Muscle of back (tissue), 11 donors: Measurements from ENCODE around the gene MYOF. TPM values are rescaled to one million over a fixed set of nuclear protein-coding genes. Genes with fewer than 3 reads are reported as not detected.
"Not testable (repeated sequence)": the region's sequence is repeated elsewhere in the genome, so short reads cannot be mapped to it uniquely, and the experiment has no call there.

Experiments used
- DNase-seq, 3 donors: peaks; one replicate each; pipeline versions ENCODE4 v3.0.0 to v3.0.0-alpha.2; 2013
- polyA plus RNA-seq, 10 donors: library from polyadenylated mRNA; unstranded; fragments of 120-200 nt; gene quantifications; one replicate each; pipeline ENCODE4 v1.2.1, GENCODE V29; 2013; ENCODE audit not compliant: insufficient read length in 10 of 10

The MYOF gene
- polyA plus RNA-seq, 10 donors: 41.5 to 94.2 (median 59.9) TPM

DNA sequence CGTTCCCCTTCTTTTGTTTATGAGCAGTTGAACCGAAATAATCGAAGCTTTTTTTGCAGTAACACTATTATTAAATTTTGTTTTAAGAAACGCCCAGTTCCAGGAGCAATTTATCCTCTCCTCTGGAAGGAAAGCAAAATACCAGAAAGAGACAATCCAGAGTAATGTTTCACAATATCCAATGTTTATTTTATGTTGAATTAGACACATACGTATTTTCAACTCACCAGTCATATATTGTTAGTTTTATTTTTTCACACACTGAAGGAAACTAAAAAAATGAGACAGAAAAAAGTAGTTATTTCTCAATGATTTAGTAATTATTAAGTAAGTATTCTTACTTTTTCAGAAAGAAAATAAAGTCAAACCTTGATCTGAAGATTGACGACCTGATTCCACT, 85.1 kb downstream of the MYOF start:
- DNase-seq: no peak

DNA sequence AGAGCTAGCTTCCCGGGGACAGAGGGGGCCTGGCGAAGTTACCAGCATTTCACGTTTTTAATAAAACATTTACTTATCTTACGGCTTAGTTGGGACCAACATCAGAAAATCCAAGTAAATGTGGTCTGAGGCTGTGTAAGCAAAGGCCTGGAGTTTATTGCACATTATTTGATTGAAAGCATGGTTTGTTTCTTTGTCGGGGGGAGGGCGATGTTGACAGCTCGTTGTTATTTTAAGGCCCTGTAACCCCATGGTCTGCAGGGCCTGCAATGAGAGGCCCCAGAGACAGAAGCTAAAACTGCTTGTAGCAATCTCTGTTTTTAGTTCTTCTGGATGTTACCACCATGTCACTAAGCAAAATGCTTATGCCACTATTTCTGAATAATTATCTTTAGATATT, 88.9 kb downstream of the MYOF start:
- no peak for DNase-seq

DNA sequence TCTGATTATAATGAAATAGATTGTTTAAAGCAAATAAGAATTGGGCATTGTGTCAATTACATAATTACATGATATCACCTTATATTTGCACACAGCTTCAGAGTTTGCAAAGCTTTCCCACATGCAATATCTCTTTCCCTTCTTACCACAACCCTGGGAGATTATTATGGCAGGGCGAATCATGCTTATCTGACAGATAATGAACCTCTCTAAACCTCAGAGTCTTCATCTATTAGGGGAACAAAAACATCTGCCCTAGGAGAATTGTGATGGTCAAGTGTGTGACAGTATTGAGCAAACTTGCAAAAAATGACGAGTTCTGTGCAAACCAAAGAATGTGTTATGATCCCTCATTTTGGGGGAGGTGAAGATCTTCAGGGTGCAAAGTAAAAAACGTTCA, 90.0 kb downstream of the MYOF start:
- DNase-seq: no peak

DNA sequence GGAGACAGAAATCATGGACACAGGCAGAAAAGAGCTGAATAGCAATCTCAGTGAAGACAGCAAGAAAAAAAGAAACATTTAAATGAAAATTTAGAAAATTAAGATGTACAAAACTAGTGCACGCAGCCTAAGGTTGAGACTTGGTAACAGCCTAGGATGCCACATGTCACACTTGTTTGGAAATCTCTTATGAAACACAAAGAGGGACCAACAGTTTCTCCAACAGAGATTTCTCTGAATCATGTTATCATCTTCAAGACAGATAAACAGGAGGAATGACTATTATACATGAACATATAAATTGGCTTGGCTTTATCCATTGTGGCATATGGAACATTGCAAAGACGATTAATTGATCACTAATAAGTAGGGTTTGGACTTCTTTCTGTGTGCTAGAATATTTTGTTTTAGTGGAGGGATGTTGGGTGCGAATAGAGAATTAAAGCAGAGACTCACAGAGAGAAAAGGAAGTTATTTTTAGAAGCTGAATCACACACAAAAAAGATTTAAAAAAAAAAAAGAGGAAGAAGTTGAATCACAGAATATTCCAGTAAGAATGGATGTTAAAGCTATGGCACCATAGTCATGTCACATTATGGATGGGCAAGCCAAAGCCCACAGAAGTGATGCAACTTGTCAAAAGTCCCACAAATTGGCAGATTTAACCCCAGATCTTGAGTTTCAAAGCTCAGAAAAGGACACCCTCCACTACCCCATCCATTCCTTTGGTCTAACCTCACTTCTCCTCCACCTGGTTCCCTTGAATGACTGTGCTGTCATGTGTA, 91.6 kb downstream of the MYOF start:
- DNase-seq: no peak

DNA sequence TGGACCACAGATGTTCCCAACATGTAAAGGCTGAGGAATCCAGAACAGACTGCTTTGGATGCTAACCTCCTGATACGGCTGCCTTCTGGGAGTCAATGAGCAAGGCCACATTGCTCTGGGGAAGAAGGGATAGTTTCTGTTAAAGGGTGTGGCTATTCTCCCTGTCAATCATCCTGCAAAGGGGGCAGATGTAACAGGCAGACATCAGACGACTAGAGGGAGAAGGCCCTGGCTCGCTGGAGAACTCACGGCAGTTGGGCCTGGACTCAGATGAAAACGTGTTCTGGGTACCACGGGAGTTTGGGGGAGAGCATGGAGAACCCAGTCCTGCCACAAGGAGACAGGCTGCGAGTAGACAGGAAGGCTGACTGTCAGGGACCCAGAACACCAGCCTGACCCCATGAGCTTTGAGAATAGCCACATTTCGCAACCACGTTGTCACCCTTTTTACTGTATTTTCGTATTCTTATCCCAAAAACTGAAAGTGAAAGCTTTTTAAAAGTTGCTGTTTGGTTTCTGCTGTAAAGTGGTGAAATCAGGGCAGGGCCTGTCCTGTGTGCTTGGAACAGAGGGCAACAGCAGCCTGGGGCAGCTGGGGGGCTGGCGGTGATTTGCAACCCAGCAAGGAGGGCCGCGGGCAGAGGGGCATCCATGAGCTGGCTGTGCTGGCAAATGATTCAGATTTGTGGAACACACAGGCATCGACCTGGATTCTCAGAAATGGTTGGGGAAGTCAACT, 95.3 kb downstream of the MYOF start:
- DNase-seq: no peak

DNA sequence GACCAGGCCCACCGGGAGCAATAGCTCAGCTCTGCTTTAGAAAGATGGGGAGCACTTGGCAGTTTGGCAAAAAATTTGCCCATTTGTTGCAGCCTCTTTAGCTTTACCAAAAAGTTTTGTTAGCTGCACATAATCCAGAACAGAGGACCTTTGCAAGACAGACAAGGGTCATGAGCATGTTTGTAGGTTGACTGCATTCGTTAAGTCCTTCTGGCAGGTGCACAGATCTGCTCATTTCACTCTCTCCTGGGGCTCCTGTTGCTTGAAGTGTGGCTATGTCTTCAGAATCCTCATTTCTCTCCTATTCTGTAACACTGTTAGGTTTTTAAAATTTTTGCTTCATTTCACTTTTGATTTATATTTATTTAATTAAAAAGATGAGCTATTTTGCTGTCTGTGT, 96.8 kb downstream of the MYOF start:
- no peak for DNase-seq

DNA sequence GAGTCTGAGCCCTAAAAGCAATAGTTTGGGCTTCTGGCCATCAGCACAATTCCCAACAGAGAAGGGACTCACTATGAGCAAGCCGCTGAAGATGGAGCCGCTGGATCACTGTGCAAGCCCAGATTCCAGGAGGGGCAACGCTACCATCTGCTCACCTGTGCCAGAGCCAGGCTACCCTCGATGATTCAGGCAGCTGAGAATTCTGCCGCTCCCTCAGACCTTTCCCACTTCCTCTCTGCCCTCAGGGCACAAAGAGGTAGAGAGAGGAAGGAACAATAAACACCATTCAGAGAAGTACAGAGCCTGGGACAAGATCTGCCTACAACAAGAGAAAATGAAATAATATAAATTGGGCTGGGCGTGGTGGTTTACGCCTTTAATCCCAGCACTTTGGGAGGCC, 98.1 kb downstream of the MYOF start:
- no peak for DNase-seq

DNA sequence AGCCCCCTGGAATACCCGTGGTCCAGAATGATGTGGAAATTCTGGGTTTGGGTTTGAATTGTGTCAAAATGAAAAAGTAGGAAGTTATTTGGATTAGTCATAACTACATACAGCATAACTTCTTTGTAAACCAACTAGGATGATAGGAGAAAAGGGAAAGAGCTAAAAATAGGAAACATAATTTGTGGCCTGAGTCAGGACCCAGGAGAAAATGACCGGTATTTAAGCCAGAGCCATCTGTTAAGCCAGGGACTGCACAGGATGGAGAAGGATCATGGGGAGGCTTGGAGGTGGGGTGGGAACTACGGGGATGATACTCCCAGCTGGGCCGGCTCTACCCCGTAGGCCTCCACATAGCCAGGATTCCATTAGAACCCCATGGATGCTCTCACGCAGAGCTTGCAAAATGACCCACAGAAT, 98.6 kb downstream of the MYOF start:
- DNase-seq: peak; percentile 27 to 87 (median 65)

DNA sequence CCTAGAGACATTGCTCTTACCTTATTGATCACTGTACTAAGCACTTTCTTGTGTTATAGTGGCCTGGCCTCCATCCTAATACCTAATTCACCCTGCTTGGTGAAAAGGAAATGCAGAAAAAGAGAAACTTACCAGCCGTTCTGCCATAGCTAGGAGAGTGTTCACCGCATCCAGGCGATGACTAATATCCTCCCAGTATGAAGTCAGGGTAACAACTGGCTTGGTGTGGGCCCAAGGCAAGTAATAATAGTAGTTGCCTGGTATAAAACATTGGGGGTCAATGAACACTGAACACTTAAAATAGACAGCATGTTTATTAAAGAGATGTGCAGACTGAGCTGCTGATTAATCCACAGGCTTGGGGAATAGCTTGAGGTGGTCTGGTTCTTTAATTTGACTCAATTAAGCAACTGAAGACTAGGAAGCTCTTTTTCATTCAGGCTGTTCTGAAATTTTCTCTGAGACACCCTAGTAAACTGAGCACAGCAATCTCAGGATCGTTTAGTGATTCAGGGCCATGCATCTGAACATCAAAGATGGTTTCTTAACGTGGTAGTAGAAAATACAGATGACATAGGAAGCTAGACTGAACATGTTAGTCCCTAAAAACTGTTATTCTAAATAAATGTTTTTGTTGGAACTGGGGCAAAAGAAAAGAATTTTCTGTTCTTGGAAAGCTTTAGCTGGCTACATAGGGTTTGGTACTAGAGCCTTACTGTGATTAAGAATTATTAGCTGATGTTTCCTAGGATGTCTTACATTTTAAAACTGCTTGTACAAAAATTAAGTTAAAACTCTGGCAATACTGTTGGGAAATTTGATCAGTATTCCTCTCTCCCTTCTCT, 102.2 kb downstream of the MYOF start:
- DNase-seq: no peak

DNA sequence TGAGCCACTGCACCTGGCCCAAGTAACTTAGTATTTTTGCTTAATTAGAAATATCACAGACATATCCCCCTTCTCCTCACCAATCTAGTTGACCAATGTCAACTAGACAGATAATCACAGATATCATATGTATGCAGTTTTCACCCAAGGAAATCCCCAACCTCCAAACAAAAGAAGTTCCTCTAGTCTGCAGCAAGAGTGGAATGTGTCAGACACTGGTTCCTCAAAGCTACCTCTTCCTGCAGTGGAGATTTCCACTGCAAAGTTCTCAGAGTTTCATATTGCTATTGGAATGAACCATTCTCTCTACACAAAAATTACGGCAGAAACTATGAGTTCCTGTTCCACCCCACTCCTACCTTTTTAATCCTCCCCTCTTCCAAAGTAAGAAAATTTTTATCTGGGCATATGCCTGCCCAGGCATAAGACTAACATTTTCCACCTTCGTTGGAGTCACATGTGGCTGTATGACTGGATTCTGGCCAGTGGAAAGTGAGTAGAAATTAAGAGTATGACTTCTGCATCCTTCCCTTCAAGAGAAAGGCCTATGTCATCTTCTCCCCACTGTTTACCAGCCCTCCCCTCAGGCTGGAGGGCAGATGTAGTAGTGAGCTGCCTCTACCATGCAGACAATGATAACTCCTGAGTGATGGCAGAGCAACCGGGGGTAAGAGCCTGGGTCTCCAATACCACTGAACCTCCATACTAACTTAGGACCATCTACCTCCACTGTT, 103.0 kb downstream of the MYOF start:
- DNase-seq: no peak

DNA sequence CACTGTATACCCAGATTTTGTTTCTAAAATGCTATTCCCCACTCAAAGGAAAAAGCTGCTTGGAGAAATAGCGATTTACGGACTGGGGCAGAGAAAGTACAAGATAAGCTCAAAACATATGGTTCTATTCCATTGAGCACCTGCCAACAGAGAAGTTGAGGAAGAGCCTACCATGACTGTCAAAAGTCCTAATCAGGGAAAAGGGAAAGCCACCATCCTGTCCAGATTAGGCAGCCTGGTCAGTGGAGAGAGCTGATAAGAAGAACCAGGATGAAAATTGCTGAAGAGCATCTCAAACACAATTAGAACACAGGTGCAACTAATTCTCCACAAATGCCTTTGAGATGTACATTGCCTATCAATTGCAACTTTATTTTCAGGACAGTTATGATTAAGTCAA, 104.1 kb downstream of the MYOF start:
- DNase-seq: no peak

DNA sequence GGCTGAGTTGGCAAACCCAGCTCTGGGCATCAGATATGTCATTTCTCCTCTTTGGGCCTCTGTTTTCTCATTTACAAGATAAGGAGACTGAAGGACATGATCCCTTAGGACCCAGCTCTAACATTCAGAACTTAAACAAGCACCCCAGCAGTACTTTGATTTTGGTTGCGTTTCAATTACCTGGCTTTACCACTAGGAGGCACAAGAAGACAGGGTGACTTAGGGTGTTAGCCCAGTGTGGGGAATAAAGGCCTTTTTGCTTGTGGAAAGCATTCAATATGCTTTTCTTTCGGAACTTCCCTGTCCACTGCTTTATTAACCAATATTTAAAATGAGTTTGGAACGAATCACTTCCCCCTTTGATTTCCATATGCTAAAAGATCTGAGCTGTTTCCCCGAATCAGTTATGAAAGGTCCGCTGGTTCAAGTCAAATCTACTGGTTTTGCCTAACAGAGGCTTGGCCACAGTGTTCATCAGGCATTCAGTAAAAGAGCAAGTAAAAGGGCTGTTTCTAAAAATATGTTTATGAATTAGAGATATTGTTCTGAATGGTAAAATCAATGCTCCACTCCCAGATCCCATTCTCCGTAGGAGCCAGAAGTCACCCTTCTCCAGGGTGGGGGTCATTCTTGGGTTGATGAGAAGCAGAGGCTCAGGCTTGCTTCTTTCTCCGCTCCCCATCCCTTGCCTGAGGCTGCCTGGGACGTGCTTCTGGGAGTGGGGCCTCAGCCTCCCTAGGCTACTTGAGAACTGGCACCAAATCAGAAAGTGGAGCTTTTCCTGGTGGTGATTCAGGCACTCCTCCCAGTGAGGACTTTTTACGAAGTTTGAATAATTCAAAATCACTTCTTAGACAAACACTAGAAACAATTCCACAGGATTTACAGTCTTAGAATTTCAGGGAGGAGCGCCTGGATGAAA, 105.5 kb downstream of the MYOF start:
- DNase-seq: peak; percentile 79 to 91 (median 85)

DNA sequence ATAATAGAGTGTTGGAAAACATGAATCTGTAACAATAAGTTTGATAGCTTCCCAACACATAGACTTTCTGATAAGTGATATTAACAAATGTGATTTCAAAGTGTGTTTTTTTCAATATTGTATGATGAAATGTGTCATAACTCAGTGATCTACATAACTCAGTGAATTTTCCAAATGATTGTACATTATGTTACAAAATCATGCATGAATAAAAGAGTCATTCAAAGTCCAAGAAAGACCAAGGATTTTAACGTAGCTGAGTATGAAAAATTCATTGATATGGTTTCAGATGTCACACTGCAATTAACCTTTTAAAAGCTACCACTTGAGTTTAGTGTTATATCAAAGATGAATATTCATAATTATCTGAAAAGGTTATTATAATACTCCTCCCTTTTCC, 111.2 kb downstream of the MYOF start:
- DNase-seq: no peak

DNA sequence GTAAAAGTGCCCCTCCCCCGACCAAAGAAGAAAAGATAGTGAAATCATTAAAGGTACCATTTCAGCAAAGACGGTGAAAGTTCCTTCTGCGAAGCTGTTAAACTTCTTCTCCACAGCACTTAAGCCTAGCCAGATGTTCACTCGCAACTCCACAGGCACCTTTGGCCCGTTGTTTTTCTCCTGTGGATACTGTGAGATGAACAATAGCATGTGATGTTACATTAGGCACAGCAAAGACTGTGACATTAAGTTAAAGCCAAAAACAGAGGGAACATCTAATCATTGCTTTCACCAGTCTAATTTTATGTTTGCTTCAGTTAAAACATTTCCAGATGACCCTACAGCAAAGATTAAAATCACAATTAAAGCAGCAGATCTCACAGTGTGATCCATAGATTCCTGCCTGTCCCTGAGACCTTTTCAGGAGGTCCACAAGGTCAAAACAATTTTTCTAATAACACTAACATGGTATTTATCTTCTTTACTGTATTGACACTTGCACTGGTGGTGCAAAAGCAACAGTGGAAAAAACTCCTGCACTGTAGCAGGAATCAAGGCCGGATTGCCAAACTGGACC, 112.5 kb downstream of the MYOF start:
- DNase-seq: peak in 1 of 3 donors; percentile 37

DNA sequence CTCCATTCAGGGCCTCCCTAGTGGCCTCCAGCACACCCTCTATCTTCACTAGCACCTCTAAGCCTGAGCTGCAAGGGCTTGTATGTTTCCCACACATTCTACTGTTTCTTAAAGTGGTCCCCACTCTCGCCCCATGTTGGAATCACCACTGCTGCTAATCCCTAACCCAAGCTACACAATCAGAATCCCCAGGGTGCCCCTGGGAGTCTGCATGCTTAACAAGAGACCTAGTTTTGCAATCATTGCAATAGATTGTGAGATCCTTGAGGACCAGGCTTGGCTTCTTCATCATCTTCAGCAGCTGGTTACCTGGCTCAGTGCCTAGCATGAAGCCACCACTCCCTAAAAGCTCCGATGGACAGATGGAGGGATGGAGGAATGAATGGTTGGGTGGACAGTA, 113.9 kb downstream of the MYOF start:
- DNase-seq: no peak

DNA sequence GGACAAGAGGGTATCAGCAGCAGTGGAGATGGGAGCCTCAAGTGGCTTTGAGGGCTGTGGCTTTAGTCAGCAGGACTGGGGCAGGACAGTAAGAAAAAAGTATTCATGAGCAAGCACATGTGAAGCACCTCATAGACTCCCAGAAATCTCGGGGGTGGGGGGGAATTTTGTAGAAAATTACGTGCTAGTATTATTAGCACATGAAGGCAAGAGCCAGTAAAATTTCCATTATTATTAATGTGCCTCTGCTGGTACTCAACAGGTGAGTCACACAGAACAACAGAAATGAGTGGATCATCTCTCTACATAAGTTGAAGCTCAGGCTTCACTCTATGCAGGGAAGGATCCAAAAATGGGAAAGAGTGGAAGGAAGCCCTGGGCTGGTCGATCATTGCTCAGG, 114.5 kb downstream of the MYOF start:
- DNase-seq: no peak

DNA sequence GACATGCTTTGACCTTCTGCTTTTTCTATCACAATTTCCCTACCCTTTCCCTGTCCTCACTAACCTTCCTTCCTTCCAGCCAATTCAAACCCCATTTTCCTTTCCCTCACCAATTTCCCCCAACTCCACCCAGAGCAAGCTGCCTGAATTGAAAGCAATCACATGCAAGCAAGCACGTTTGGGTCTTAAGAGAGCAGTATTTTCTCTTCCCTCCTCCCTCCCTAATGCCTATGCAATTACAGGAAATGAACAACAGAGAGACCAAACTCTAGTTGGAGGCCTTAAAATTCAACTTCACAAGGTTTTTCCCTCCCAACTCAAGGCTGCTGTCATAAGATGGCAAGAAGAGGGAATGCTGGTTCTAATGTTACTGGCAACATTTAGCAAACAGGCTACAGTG, 117.2 kb downstream of the MYOF start:
- DNase-seq: no peak

DNA sequence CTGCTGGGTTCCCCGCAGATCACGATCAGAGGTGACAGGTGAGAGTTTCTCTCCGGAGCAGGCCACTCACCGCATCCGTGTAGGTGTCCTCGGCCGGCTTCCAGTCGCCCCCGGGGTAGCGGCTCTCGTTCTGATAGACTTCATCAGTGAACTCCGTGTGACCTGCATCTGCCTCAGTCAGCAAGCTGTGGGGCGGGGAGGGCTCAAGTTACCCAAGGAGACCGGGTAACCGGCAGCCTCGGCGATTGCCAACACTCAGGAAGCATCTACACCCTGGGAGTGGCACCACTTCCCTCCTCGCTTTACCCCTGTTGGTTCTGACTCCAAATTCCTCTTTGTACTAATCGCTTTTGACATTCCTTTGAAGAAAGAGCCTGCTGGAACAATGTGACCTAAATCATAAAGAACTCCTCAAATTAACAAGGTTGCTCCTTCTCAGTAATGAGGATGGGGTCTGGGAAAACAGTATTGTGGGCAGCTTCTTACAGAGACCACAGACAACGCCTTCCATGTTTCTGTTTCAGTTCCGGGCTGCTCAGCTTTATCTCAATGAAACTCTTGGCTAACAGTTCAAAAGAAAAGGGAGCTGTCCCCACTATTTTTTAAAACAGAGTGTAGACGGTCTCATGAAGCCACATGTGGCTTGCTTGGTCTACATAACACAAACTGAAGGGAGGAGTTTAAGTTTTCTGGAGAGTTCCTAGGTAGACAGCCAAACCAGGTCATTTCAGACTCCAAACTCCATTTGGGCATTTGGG, 118.1 kb downstream of the MYOF start:
- no peak for DNase-seq

DNA sequence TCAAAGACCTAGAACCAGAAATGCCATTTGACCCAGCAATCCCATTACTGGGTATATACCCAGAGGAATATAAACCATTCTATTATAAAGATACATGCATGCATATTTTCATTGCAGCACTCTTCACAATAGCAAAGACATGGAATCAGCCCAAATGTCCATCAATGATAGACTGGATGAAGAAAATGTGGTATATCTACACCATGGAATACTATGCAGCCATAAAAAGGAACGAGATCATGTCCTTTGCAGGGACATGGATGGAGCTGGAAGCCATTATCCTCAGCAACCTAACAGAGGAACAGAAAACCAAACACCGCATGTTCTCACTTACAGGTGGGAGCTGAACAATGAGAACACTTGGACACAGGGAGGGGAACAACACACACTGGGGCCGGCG, 123.7 kb downstream of the MYOF start:
- DNase-seq: not testable (repeated sequence)

DNA sequence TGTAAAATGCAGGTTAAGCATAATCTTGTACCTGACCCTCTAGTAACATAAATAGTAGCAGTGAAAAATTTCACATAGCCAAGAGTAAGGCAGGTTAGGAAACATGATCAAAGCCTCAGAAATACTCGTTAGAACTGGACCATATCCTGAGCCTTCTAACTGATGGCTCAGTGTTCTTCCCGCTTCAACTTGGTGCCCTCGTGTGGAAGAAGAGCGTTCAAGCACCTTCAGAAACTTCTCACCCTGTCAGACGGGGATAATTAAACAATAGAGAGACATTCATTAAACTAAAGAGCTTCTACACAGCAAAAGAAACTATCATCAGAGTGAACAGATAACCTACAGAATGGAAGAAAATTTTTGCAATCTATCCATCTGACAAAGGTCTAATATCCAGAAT, 124.5 kb downstream of the MYOF start:
- DNase-seq: no peak
